HCT116 (cell line): Measurements from ENCODE around the gene BFSP1. TPM values are rescaled to one million over a fixed set of nuclear protein-coding genes. Genes with fewer than 3 reads are reported as not detected.

Experiments
- ATAC-seq: fragments of 200-7000 bp; cut with Tn5 transposase; 2 replicates; pipeline ENCODE4 v1.9.1; 2020; ENCODE audit warnings: mild to moderate bottlenecking, moderate library complexity
- BruUV-seq: library from RNA; stranded (reverse); fragments of 400-500 nt; replicated peaks from 2 replicates; lab custom pipeline; 2021; lab: Mats Ljungman, UMichigan
- CTCF ChIA-PET: fragments of 300-600 bp; sonication (Branson Sonifier 250); formaldehyde crosslinking; loops from one replicate; lab custom pipeline; 2021; ENCODE audit warnings: antibody characterized with exemption; lab: Charles Lee
- POLR2A ChIA-PET: fragments of 300-600, 350-600 bp; sonication (Branson Sonifier 250); formaldehyde crosslinking; loops from one replicate; lab custom pipeline; 2021; ENCODE audit warnings: antibody characterized with exemption; lab: Charles Lee
- RAD21 ChIA-PET, 2 experiments: fragments of 300-600 bp; sonication (Branson Sonifier 250); formaldehyde crosslinking; loops; one replicate each; lab custom pipeline; 2023; ENCODE audit warnings: low total read pairs in 2 of 2; ENCODE audit not compliant: uncharacterized antibody in 2 of 2, unreplicated experiment in 2 of 2, low non-redundant PET in 1 of 2; lab: Charles Lee
- DNase-seq: peaks from one replicate; pipeline ENCODE4 v3.0.0-alpha.2; 2010; ENCODE audit warnings: low read depth, low spot score
- H2AFZ ChIP-seq: fragments of 200-600 bp; shearing (Covaris generic), sonication (generic); 2 replicates; pipeline ENCODE4 v1.6.1; 2017; ENCODE audit warnings: low read depth, mixed run types, mixed read lengths, antibody characterized with exemption, low read length; ENCODE audit not compliant: poor library complexity, severe bottlenecking
- H3K27ac ChIP-seq: 2 replicates; pipeline ENCODE4 v1.5.1; 2012; ENCODE audit warnings: low read depth, low read length
- H3K27me3 ChIP-seq: fragments of 200-600 bp; sonication (generic); 2 replicates; pipeline ENCODE4 v1.6.1; 2016; ENCODE audit warnings: mixed run types, low read length, mixed read lengths; ENCODE audit not compliant: insufficient read depth
- H3K36me3 ChIP-seq, 2 experiments: fragments of 200-500 bp in 1 of 2; fragments of 200-600 bp in 1 of 2; sonication (Bioruptor generic) in 1 of 2; sonication (generic) in 1 of 2; 2 replicates each; pipeline versions ENCODE4 v1.5.1 to v1.6.1; 2014 to 2016; ENCODE audit warnings: low read length in 2 of 2, inconsistent platforms in 1 of 2, mixed read lengths in 1 of 2, mixed run types in 1 of 2; ENCODE audit not compliant: insufficient read depth in 2 of 2, control insufficient read depth in 1 of 2
- H3K4me1 ChIP-seq, 2 experiments: fragments of 200-600 bp in 1 of 2; sonication (generic) in 1 of 2; 2 replicates each; pipeline versions ENCODE4 v1.5.1 to v1.6.1; 2012 to 2017; ENCODE audit warnings: low read length in 2 of 2, inconsistent platforms in 1 of 2, mild to moderate bottlenecking in 1 of 2, mixed read lengths in 1 of 2, mixed run types in 1 of 2, moderate library complexity in 1 of 2; ENCODE audit not compliant: insufficient read depth in 2 of 2, control insufficient read depth in 1 of 2
- H3K4me2 ChIP-seq: fragments of 200-600 bp; sonication (generic); 2 replicates; pipeline ENCODE4 v1.6.1; 2017; ENCODE audit warnings: mixed run types, low read length, mixed read lengths
- H3K4me3 ChIP-seq, 2 experiments: fragments of 200-600 bp in 1 of 2; sonication (generic) in 1 of 2; replicated peaks in 1 of 2; 2 replicates each; pipeline ENCODE4 v1.5.1; 2011 to 2016; ENCODE audit warnings: low read length in 2 of 2, control low read depth in 1 of 2, low read depth in 1 of 2, mild to moderate bottlenecking in 1 of 2, mixed read lengths in 1 of 2, mixed run types in 1 of 2
- H3K79me2 ChIP-seq: fragments of 200-600 bp; sonication (generic); 2 replicates; pipeline ENCODE4 v1.6.1; 2017; ENCODE audit warnings: mild to moderate bottlenecking, mixed run types, low read length, moderate library complexity, mixed read lengths; ENCODE audit not compliant: insufficient read depth
- H3K9ac ChIP-seq: fragments of 200-600 bp; sonication (generic); 2 replicates; pipeline ENCODE4 v1.6.1; 2016; ENCODE audit warnings: low read length, mixed read lengths
- H3K9me2 ChIP-seq: fragments of 200-600 bp; sonication (generic), shearing (Covaris generic); 2 replicates; pipeline ENCODE4 v1.6.1; 2017; ENCODE audit warnings: mixed run types, mild to moderate bottlenecking, moderate library complexity; ENCODE audit not compliant: insufficient read depth
- H3K9me3 ChIP-seq, 2 experiments: fragments of 200-500 bp in 1 of 2; fragments of 200-600 bp in 1 of 2; sonication (Bioruptor generic) in 1 of 2; sonication (generic) in 1 of 2; 2 replicates each; pipeline ENCODE4 v1.6.1; 2014 to 2017; ENCODE audit warnings: low read length in 2 of 2, mixed read lengths in 2 of 2, inconsistent platforms in 1 of 2, low read depth in 1 of 2, mild to moderate bottlenecking in 1 of 2, mixed run types in 1 of 2, moderate library complexity in 1 of 2; ENCODE audit not compliant: control insufficient read depth in 1 of 2, insufficient read depth in 1 of 2
- H4K20me1 ChIP-seq: fragments of 200-600 bp; sonication (generic), shearing (Covaris generic); 2 replicates; pipeline ENCODE4 v1.6.1; 2017; ENCODE audit warnings: mixed run types, mild to moderate bottlenecking, moderate library complexity; ENCODE audit not compliant: insufficient read depth
- CBX3 ChIP-seq: IDR thresholded peaks from 2 replicates; pipeline ENCODE4 v1.6.1; 2012; ENCODE audit warnings: low read depth
- ELF1 ChIP-seq: IDR thresholded peaks from 2 replicates; pipeline ENCODE4 v1.6.1; 2012; ENCODE audit warnings: low read depth, borderline replicate concordance
- EZH2 ChIP-seq: fragments of 200-600 bp; sonication (generic); IDR thresholded peaks from 2 replicates; pipeline ENCODE4 v1.6.1; 2017; ENCODE audit warnings: antibody characterized with exemption, mixed run types
- EZH2phosphoT487 ChIP-seq: fragments of 200-600 bp; IDR thresholded peaks from 2 replicates; pipeline ENCODE4 v1.6.1; 2018; ENCODE audit warnings: antibody characterized with exemption, borderline replicate concordance
- FOSL1 ChIP-seq: IDR thresholded peaks from 2 replicates; pipeline ENCODE4 v1.6.1; 2012; ENCODE audit warnings: low read depth
- JUND ChIP-seq: IDR thresholded peaks from 2 replicates; pipeline ENCODE4 v1.6.1; 2012
- POLR2AphosphoS5 ChIP-seq: IDR thresholded peaks from 2 replicates; pipeline ENCODE4 v1.6.1; 2011; ENCODE audit warnings: mild to moderate bottlenecking, low read depth, low read length, moderate library complexity
- RAD21 ChIP-seq: IDR thresholded peaks from 2 replicates; pipeline ENCODE4 v1.6.1; 2012; ENCODE audit warnings: low read depth, mild to moderate bottlenecking
- SIN3A ChIP-seq: IDR thresholded peaks from 2 replicates; pipeline ENCODE4 v1.6.1; 2012; ENCODE audit warnings: low read depth
- SP1 ChIP-seq: IDR thresholded peaks from 2 replicates; pipeline ENCODE4 v1.6.1; 2012; ENCODE audit warnings: low read depth
- SRF ChIP-seq: IDR thresholded peaks from 2 replicates; pipeline ENCODE4 v1.6.1; 2012; ENCODE audit warnings: low read depth
- TCF7L2 ChIP-seq: IDR thresholded peaks from 2 replicates; pipeline ENCODE4 v1.7.0; 2011; ENCODE audit warnings: borderline replicate concordance, inconsistent platforms; ENCODE audit not compliant: insufficient read depth, insufficient read length; ENCODE audit errors: extremely low read depth
- YY1 ChIP-seq: IDR thresholded peaks from 2 replicates; pipeline ENCODE4 v1.6.1; 2011; ENCODE audit warnings: low read length, low read depth, moderate library complexity, mild to moderate bottlenecking; ENCODE audit not compliant: insufficient replicate concordance; ENCODE audit errors: extremely low read depth
- ZBTB33 ChIP-seq: IDR thresholded peaks from 2 replicates; pipeline ENCODE4 v1.6.1; 2011; ENCODE audit warnings: mild to moderate bottlenecking, low read length, moderate library complexity; ENCODE audit not compliant: insufficient replicate concordance; ENCODE audit errors: extremely low read depth
- ZFX ChIP-seq: fragments of 450-650 bp; IDR thresholded peaks from 2 replicates; pipeline ENCODE4 v1.6.1; 2017
- ZNF274 ChIP-seq: fragments of 200-500 bp; sonication (Bioruptor generic); IDR thresholded peaks from 2 replicates; pipeline ENCODE4 v1.6.1; 2014; ENCODE audit warnings: mild to moderate bottlenecking, low read depth, low read length, inconsistent platforms
- intact Hi-C: fragments of 100-400 bp; cut with micrococcal nuclease; formaldehyde crosslinking; loops from 2 replicates; pipeline ENCODE4 v1.10.0; 2022
- total RNA-seq: library from RNA; stranded (reverse); gene quantifications from one replicate; pipeline ENCODE4 v1.2.1, GENCODE V29; 2021; ENCODE audit not compliant: unreplicated experiment
- TF ChIP-seq, protein P1 (sequence below): IDR thresholded peaks from 2 replicates; pipeline ENCODE4 v1.6.1; 2012

BFSP1 gene
- total RNA-seq, 1 experiment from 2014 or later, result 8.8 TPM

- intact Hi-C loops, result loop anchor here (1.0 kb wide), 1 partner anchor 10 kb away; no protein-coding TSS in a partner anchor
- Histone ChIP-seq H3K79me2 (no peaks in the 10 kb centered on the region; the same call in 1 of the 2 replicates), H3K9ac (peak overlapping the region; percentile 71), H3K4me1 (peaks cover 50 to 77% of the 10 kb centered on the region in 2 experiments), H3K4me3 (peak overlapping the region; percentile 46 to 56), H3K36me3 (no peaks in the 10 kb centered on the region), H3K4me2 (peak overlapping the region; percentile 78), H3K27ac (peak overlapping the region; percentile 91), H3K9me2 (no peaks in the 10 kb centered on the region), H3K9me3 (no peaks in the 10 kb centered on the region), H2AFZ (peak overlapping the region; percentile 37), H4K20me1 (no peaks in the 10 kb centered on the region), H3K27me3 (no peaks in the 10 kb centered on the region)
- RAD21 ChIA-PET, result no interaction called here
- TF ChIP-seq TCF7L2 (peak; percentile 41), POLR2AphosphoS5 (no peak)
- peak; percentile 8; the same call in 1 of the 2 replicates for ATAC-seq
- CTCF ChIA-PET, result no interaction called here
- POLR2A ChIA-PET, result interaction anchor here (3.8 kb wide), 1 partner anchor 11 kb away, joined by 38 read pairs; the partner anchor contains the start of gene DSTN
- no peak for DNase-seq
- BruUV-seq, result TSS peak; percentile 71
These were observed 27.7 kb upstream of the BFSP1 start for GRCh38 chr20:17558941-17559304.

- Histone ChIP-seq H3K27ac (peak overlapping the region; percentile 91), H3K79me2 (no peaks in the 10 kb centered on the region; the same call in 1 of the 2 replicates)
- CTCF ChIA-PET, result interaction anchor here (1.3 to 1.7 kb wide), 3 partner anchors 13 to 22 kb away, joined by 3 to 5 read pairs (median 4); no protein-coding TSS in a partner anchor
- no peak for TF ChIP-seq SRF
- TF ChIP-seq ZFX, result no peak
- peak; percentile 87 for TF ChIP-seq SP1
- no peak for TF ChIP-seq EZH2
- TF ChIP-seq ZNF274, result no peak
- TF ChIP-seq, protein P1, sequence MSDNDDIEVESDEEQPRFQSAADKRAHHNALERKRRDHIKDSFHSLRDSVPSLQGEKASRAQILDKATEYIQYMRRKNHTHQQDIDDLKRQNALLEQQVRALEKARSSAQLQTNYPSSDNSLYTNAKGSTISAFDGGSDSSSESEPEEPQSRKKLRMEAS, result no peak
- no peak for TF ChIP-seq ELF1
- no peak for TF ChIP-seq YY1
- TF ChIP-seq CBX3, result peak; percentile 22; the same call in 1 of the 2 replicates
- TF ChIP-seq SIN3A, result 0 out of 2 replicates have a peak, but pooled peaks have one; percentile 50
- TF ChIP-seq ZBTB33, result no peak
- TF ChIP-seq JUND, result peak; percentile 88
- TF ChIP-seq FOSL1, result peak; percentile 91
- peak; percentile 86 for TF ChIP-seq POLR2AphosphoS5
- no peak for TF ChIP-seq EZH2phosphoT487
- TF ChIP-seq RAD21, result 0 out of 2 replicates have a peak, but pooled peaks have one; percentile 17
These were observed 27.2 kb upstream of the BFSP1 start for GRCh38 chr20:17558154-17558940.

More at GRCh38 chr20:17558154-17558940, 27.2 kb upstream of the BFSP1 start:
- Histone ChIP-seq H3K9me2 (no peaks in the 10 kb centered on the region), H3K9me3 (no peaks in the 10 kb centered on the region), H3K36me3 (no peaks in the 10 kb centered on the region), H3K27me3 (no peaks in the 10 kb centered on the region), H2AFZ (no peak overlapping the region), H4K20me1 (no peaks in the 10 kb centered on the region), H3K4me1 (peaks cover 46 to 71% of the 10 kb centered on the region in 2 experiments), H3K4me3 (peak overlapping the region; percentile 46 to 56), H3K4me2 (peak overlapping the region; percentile 78), H3K9ac (peak overlapping the region; percentile 71)
- POLR2A ChIA-PET, result interaction anchor here (0.8 to 3.8 kb wide), 3 partner anchors 12 to 22 kb away, joined by 4 to 38 read pairs (median 5); partner anchors contain the start of gene DSTN
- ATAC-seq (peak; percentile 81), DNase-seq (peak; percentile 88)
- intact Hi-C loops, result loop anchor here (1.0 kb wide), 1 partner anchor 11 kb away; no protein-coding TSS in a partner anchor
- TSS peak; percentile 92 for BruUV-seq
- RAD21 ChIA-PET, result no interaction called here
